ENCODE measurements around the gene LRRTM4. TPM values are rescaled to one million over a fixed set of nuclear protein-coding genes. Genes with fewer than 3 reads are reported as not detected.

Gene LRRTM4
- total and polyA plus RNA-seq, 7 experiments from 2014 or later, result not detected

- DNase-seq (no peak), ATAC-seq (no peak)
- H3K4me1 Mint-ChIP-seq, result no peaks in the 10 kb centered on the region
- intact Hi-C loops (cut with micrococcal nuclease), result no loop called here
- no peak overlapping the region for H3K4me3 Mint-ChIP-seq
- ChIA-PET POLR2A (no interaction called here), CTCF (no interaction called here)
- H3K27ac Mint-ChIP-seq, result no peak overlapping the region
- H3K27ac ChIP-seq (ENCODE audit: low read depth, low read length), result no peak overlapping the region
- H3K36me3 Mint-ChIP-seq, result no peaks in the 10 kb centered on the region
- H3K36me3 ChIP-seq (ENCODE audit: control insufficient read depth in 2 of 3, insufficient read depth in 3 of 3, low read length in 3 of 3), result no peaks in the 10 kb centered on the region
- H3K27me3 ChIP-seq (ENCODE audit: control insufficient read depth in 2 of 2, insufficient read depth in 2 of 2, low read length in 2 of 2), result no peaks in the 10 kb centered on the region
- H3K9me3 ChIP-seq (ENCODE audit: control insufficient read depth in 2 of 3, low read length in 3 of 3), result no peaks in the 10 kb centered on the region
- H3K4me1 ChIP-seq (ENCODE audit: control insufficient read depth in 2 of 2, insufficient read depth in 2 of 2, low read length in 2 of 2), result no peaks in the 10 kb centered on the region
- no peak overlapping the region for H3K4me3 ChIP-seq (ENCODE audit: low read length)
- no peaks in the 10 kb centered on the region for H3K27me3 Mint-ChIP-seq
- peaks cover 0 to 7% (median 3%) of the 10 kb centered on the region in 11 donors for H3K9me3 Mint-ChIP-seq
Observed at GRCh38 chr2:76748581-76749296, 773.4 kb downstream of the LRRTM4 start.

GRCh38 chr2:76745605-76746004 is 776.6 kb downstream of the LRRTM4 start:
- no peaks in the 10 kb centered on the region for H3K4me1 ChIP-seq (ENCODE audit: control insufficient read depth in 2 of 2, insufficient read depth in 2 of 2, low read length in 2 of 2)
- DNase-seq, result no peak
- no peaks in the 10 kb centered on the region for H3K9me3 ChIP-seq (ENCODE audit: control insufficient read depth in 2 of 3, low read length in 3 of 3)
- no peak overlapping the region for H3K4me3 Mint-ChIP-seq
- intact Hi-C loops (cut with micrococcal nuclease), result no loop called here
- no peaks in the 10 kb centered on the region for H3K4me1 Mint-ChIP-seq
- no peak overlapping the region for H3K27ac Mint-ChIP-seq
- no peak for ATAC-seq
- no peak overlapping the region for H3K27ac ChIP-seq (ENCODE audit: low read depth, low read length)
- no peaks in the 10 kb centered on the region for H3K36me3 Mint-ChIP-seq
- no peak overlapping the region for H3K4me3 ChIP-seq (ENCODE audit: low read length)
- H3K27me3 Mint-ChIP-seq, result no peaks in the 10 kb centered on the region
- ChIA-PET CTCF (no interaction called here), POLR2A (no interaction called here)
- no peaks in the 10 kb centered on the region for H3K36me3 ChIP-seq (ENCODE audit: control insufficient read depth in 2 of 3, insufficient read depth in 3 of 3, low read length in 3 of 3)
- H3K9me3 Mint-ChIP-seq, result peaks cover 0 to 7% (median 5%) of the 10 kb centered on the region in 11 donors
- H3K27me3 ChIP-seq (ENCODE audit: control insufficient read depth in 2 of 2, insufficient read depth in 2 of 2, low read length in 2 of 2), result no peaks in the 10 kb centered on the region

GRCh38 chr2:76737607-76738006 is 784.6 kb downstream of the LRRTM4 start:
- Histone ChIP-seq H3K27me3 (ENCODE audit: control insufficient read depth in 2 of 2, insufficient read depth in 2 of 2, low read length in 2 of 2) (no peaks in the 10 kb centered on the region), H3K9me3 (ENCODE audit: control insufficient read depth in 2 of 3, low read length in 3 of 3) (no peaks in the 10 kb centered on the region), H3K4me1 (ENCODE audit: control insufficient read depth in 2 of 2, insufficient read depth in 2 of 2, low read length in 2 of 2) (no peaks in the 10 kb centered on the region), H3K36me3 (ENCODE audit: control insufficient read depth in 2 of 3, insufficient read depth in 3 of 3, low read length in 3 of 3) (no peaks in the 10 kb centered on the region), H3K4me3 (ENCODE audit: low read length) (no peak overlapping the region), H3K27ac (ENCODE audit: low read depth, low read length) (no peak overlapping the region)
- ChIA-PET POLR2A (no interaction called here), CTCF (no interaction called here)
- H3K27ac Mint-ChIP-seq, result no peak overlapping the region
- peaks cover 0 to 9% (median 4%) of the 10 kb centered on the region in 11 donors for H3K9me3 Mint-ChIP-seq
- H3K27me3 Mint-ChIP-seq, result no peaks in the 10 kb centered on the region
- intact Hi-C loops (cut with micrococcal nuclease), result no loop called here
- no peak overlapping the region for H3K4me3 Mint-ChIP-seq
- no peaks in the 10 kb centered on the region for H3K4me1 Mint-ChIP-seq
- no peaks in the 10 kb centered on the region for H3K36me3 Mint-ChIP-seq
- no peak for ATAC-seq
- DNase-seq, result no peak

- no peaks in the 10 kb centered on the region for H3K4me1 Mint-ChIP-seq
- H3K27me3 Mint-ChIP-seq, result no peaks in the 10 kb centered on the region
- no peaks in the 10 kb centered on the region for H3K36me3 Mint-ChIP-seq
- Histone ChIP-seq H3K4me1 (ENCODE audit: control insufficient read depth in 2 of 2, insufficient read depth in 2 of 2, low read length in 2 of 2) (no peaks in the 10 kb centered on the region), H3K4me3 (ENCODE audit: low read length) (no peak overlapping the region), H3K36me3 (ENCODE audit: control insufficient read depth in 2 of 3, insufficient read depth in 3 of 3, low read length in 3 of 3) (no peaks in the 10 kb centered on the region), H3K27ac (ENCODE audit: low read depth, low read length) (no peak overlapping the region), H3K27me3 (ENCODE audit: control insufficient read depth in 2 of 2, insufficient read depth in 2 of 2, low read length in 2 of 2) (no peaks in the 10 kb centered on the region), H3K9me3 (ENCODE audit: control insufficient read depth in 2 of 3, low read length in 3 of 3) (no peaks in the 10 kb centered on the region)
- DNase-seq (no peak), ATAC-seq (no peak)
- peaks cover 0 to 19% (median 4%) of the 10 kb centered on the region in 11 donors for H3K9me3 Mint-ChIP-seq
- POLR2A ChIA-PET, result no interaction called here
- CTCF ChIA-PET, result no interaction called here
- H3K4me3 Mint-ChIP-seq, result no peak overlapping the region
- no peak overlapping the region for H3K27ac Mint-ChIP-seq
- intact Hi-C loops (cut with micrococcal nuclease), result no loop called here
Observed at GRCh38 chr2:76733736-76734135, 788.4 kb downstream of the LRRTM4 start.

GRCh38 chr2:76731157-76731556 is 791.0 kb downstream of the LRRTM4 start:
- H3K27ac ChIP-seq (ENCODE audit: low read depth, low read length), result no peak overlapping the region
- no peaks in the 10 kb centered on the region for H3K36me3 ChIP-seq (ENCODE audit: control insufficient read depth in 2 of 3, insufficient read depth in 3 of 3, low read length in 3 of 3)
- no peaks in the 10 kb centered on the region for H3K9me3 ChIP-seq (ENCODE audit: control insufficient read depth in 2 of 3, low read length in 3 of 3)
- CTCF ChIA-PET, result no interaction called here
- no peaks in the 10 kb centered on the region for H3K4me1 ChIP-seq (ENCODE audit: control insufficient read depth in 2 of 2, insufficient read depth in 2 of 2, low read length in 2 of 2)
- Mint-ChIP-seq H3K36me3 (no peaks in the 10 kb centered on the region), H3K27me3 (no peaks in the 10 kb centered on the region), H3K4me1 (no peaks in the 10 kb centered on the region), H3K27ac (no peak overlapping the region), H3K4me3 (no peak overlapping the region), H3K9me3 (peaks cover 0 to 19% (median 6%) of the 10 kb centered on the region in 11 donors)
- POLR2A ChIA-PET, result no interaction called here
- H3K27me3 ChIP-seq (ENCODE audit: control insufficient read depth in 2 of 2, insufficient read depth in 2 of 2, low read length in 2 of 2), result no peaks in the 10 kb centered on the region
- no peak for DNase-seq
- no peak overlapping the region for H3K4me3 ChIP-seq (ENCODE audit: low read length)
- no peak for ATAC-seq
- intact Hi-C loops (cut with micrococcal nuclease), result no loop called here

GRCh38 chr2:76730021-76730420 is 792.2 kb downstream of the LRRTM4 start:
- no peaks in the 10 kb centered on the region for H3K36me3 Mint-ChIP-seq
- intact Hi-C loops (cut with micrococcal nuclease), result no loop called here
- Histone ChIP-seq H3K27ac (ENCODE audit: low read depth, low read length) (no peak overlapping the region), H3K36me3 (ENCODE audit: control insufficient read depth in 2 of 3, insufficient read depth in 3 of 3, low read length in 3 of 3) (no peaks in the 10 kb centered on the region), H3K9me3 (ENCODE audit: control insufficient read depth in 2 of 3, low read length in 3 of 3) (no peaks in the 10 kb centered on the region), H3K27me3 (ENCODE audit: control insufficient read depth in 2 of 2, insufficient read depth in 2 of 2, low read length in 2 of 2) (no peaks in the 10 kb centered on the region), H3K4me1 (ENCODE audit: control insufficient read depth in 2 of 2, insufficient read depth in 2 of 2, low read length in 2 of 2) (no peaks in the 10 kb centered on the region), H3K4me3 (ENCODE audit: low read length) (no peak overlapping the region)
- ATAC-seq, result no peak
- H3K27me3 Mint-ChIP-seq, result no peaks in the 10 kb centered on the region
- H3K4me1 Mint-ChIP-seq, result no peaks in the 10 kb centered on the region
- H3K9me3 Mint-ChIP-seq, result peaks cover 0 to 19% (median 8%) of the 10 kb centered on the region in 11 donors
- ChIA-PET POLR2A (no interaction called here), CTCF (no interaction called here)
- no peak overlapping the region for H3K4me3 Mint-ChIP-seq
- no peak overlapping the region for H3K27ac Mint-ChIP-seq
- no peak for DNase-seq

GRCh38 chr2:76721226-76721625 is 801.0 kb downstream of the LRRTM4 start:
- H3K4me1 ChIP-seq (ENCODE audit: control insufficient read depth in 2 of 2, insufficient read depth in 2 of 2, low read length in 2 of 2), result no peaks in the 10 kb centered on the region
- peaks cover 0 to 16% (median 7%) of the 10 kb centered on the region in 11 donors for H3K9me3 Mint-ChIP-seq
- CTCF ChIA-PET, result no interaction called here
- intact Hi-C loops (cut with micrococcal nuclease), result no loop called here
- no peaks in the 10 kb centered on the region for H3K9me3 ChIP-seq (ENCODE audit: control insufficient read depth in 2 of 3, low read length in 3 of 3)
- no peaks in the 10 kb centered on the region for H3K36me3 ChIP-seq (ENCODE audit: control insufficient read depth in 2 of 3, insufficient read depth in 3 of 3, low read length in 3 of 3)
- H3K4me3 Mint-ChIP-seq, result no peak overlapping the region
- POLR2A ChIA-PET, result no interaction called here
- H3K27ac ChIP-seq (ENCODE audit: low read depth, low read length), result no peak overlapping the region
- ATAC-seq (no peak), DNase-seq (no peak)
- no peaks in the 10 kb centered on the region for H3K27me3 ChIP-seq (ENCODE audit: control insufficient read depth in 2 of 2, insufficient read depth in 2 of 2, low read length in 2 of 2)
- H3K27me3 Mint-ChIP-seq, result no peaks in the 10 kb centered on the region
- H3K27ac Mint-ChIP-seq, result no peak overlapping the region
- no peaks in the 10 kb centered on the region for H3K36me3 Mint-ChIP-seq
- H3K4me3 ChIP-seq (ENCODE audit: low read length), result no peak overlapping the region
- no peaks in the 10 kb centered on the region for H3K4me1 Mint-ChIP-seq

All from naive thymus-derived CD4-positive, alpha-beta T cell (primary cell).